H1 (cell line): Measurements from ENCODE around the gene ZNF746. TPM values are rescaled to one million over a fixed set of nuclear protein-coding genes. Genes with fewer than 3 reads are reported as not detected.
A peak's percentile ranks its signal among the peaks of the same experiment; 100 is the strongest.

Source experiments
- CTCF ChIA-PET: fragments of 300-600 bp; sonication (Branson Sonifier 250); formaldehyde crosslinking; loops from one replicate; lab custom pipeline; 2021; ENCODE audit not compliant: partially characterized antibody; lab: Charles Lee
- POLR2A ChIA-PET: fragments of 300-600 bp; sonication (Branson Sonifier 250); formaldehyde crosslinking; loops from one replicate; lab custom pipeline; 2021; ENCODE audit warnings: inconsistent platforms; ENCODE audit not compliant: partially characterized antibody; lab: Charles Lee
- DNase-seq, 2 experiments: peaks; one replicate each; pipeline versions ENCODE4 v3.0.0 to v3.0.0-alpha.2; 2010 to 2022; ENCODE audit warnings: low spot score in 2 of 2, low read depth in 1 of 2, mixed read lengths in 1 of 2
- FAIRE-seq: peaks from 2 replicates; lab custom pipeline; 2011; peaks lifted over from hg19 to GRCh38; lab: Jason Lieb, UNC
- H2AFZ ChIP-seq: 2 replicates; pipeline ENCODE4 v1.8.1; 2012; ENCODE audit warnings: low read length, inconsistent platforms
- H2AK5ac ChIP-seq: 2 replicates; pipeline ENCODE4 v1.6.1; 2013; ENCODE audit warnings: low read depth, low read length
- H2BK120ac ChIP-seq: replicated peaks from 2 replicates; pipeline ENCODE3; 2013; ENCODE audit warnings: low read depth, low read length, inconsistent platforms
- H2BK12ac ChIP-seq: 2 replicates; pipeline ENCODE4 v1.6.1; 2013; ENCODE audit warnings: low read depth, low read length
- H2BK15ac ChIP-seq: 2 replicates; pipeline ENCODE4 v1.6.1; 2013; ENCODE audit warnings: low read length
- H2BK20ac ChIP-seq: 2 replicates; pipeline ENCODE4 v1.6.1; 2013; ENCODE audit warnings: low read length
- H2BK5ac ChIP-seq: 2 replicates; pipeline ENCODE4 v1.6.1; 2013; ENCODE audit warnings: low read depth, low read length
- H3K14ac ChIP-seq: 2 replicates; pipeline ENCODE4 v1.6.1; 2013; ENCODE audit warnings: inconsistent platforms; ENCODE audit not compliant: insufficient read length
- H3K18ac ChIP-seq: 2 replicates; pipeline ENCODE4 v1.6.1; 2013; ENCODE audit warnings: low read length; ENCODE audit errors: extremely low read depth
- H3K23ac ChIP-seq: 2 replicates; pipeline ENCODE4 v1.6.1; 2013; ENCODE audit warnings: inconsistent platforms; ENCODE audit not compliant: insufficient read length
- H3K23me2 ChIP-seq: 2 replicates; pipeline ENCODE4 v1.6.1; 2013; ENCODE audit warnings: low read depth, low read length
- H3K27ac ChIP-seq: 2 replicates; pipeline ENCODE4 v1.6.1; 2011; ENCODE audit warnings: low read depth, low read length, inconsistent platforms
- H3K27me3 ChIP-seq, 4 experiments: replicated peaks in 1 of 4; 1 replicate in 1 of 4; 2 replicates in 3 of 4; pipeline versions ENCODE4 v1.6.1 to v1.8.1; 2011 to 2013; ENCODE audit warnings: low read length in 3 of 4, mild to moderate bottlenecking in 3 of 4, inconsistent platforms in 2 of 4, mixed read lengths in 2 of 4, moderate library complexity in 1 of 4; ENCODE audit not compliant: control insufficient read depth in 3 of 4, insufficient read depth in 3 of 4; ENCODE audit errors: extremely low read depth in 1 of 4
- H3K36me3 ChIP-seq, 4 experiments: 2 replicates each; pipeline versions ENCODE4 v1.6.1 to v1.8.1; 2011 to 2013; ENCODE audit warnings: mild to moderate bottlenecking in 4 of 4, low read length in 3 of 4, moderate library complexity in 2 of 4, control low read depth in 1 of 4, inconsistent platforms in 1 of 4; ENCODE audit not compliant: insufficient read depth in 4 of 4, control insufficient read depth in 2 of 4
- H3K4ac ChIP-seq: replicated peaks from 2 replicates; pipeline ENCODE3; 2013; ENCODE audit warnings: low read length, low read depth, mixed read lengths, inconsistent platforms; ENCODE audit not compliant: insufficient read length
- H3K4me1 ChIP-seq, 4 experiments: replicated peaks in 1 of 4; 1 replicate in 1 of 4; 2 replicates in 3 of 4; pipeline versions ENCODE4 v1.6.1 to v1.8.1; 2011 to 2013; ENCODE audit warnings: low read length in 3 of 4, inconsistent platforms in 2 of 4, mixed read lengths in 1 of 4; ENCODE audit not compliant: insufficient read depth in 4 of 4, control insufficient read depth in 3 of 4
- H3K4me2 ChIP-seq, 2 experiments: 2 replicates each; pipeline versions ENCODE4 v1.6.1 to v1.8.1; 2011 to 2013; ENCODE audit warnings: low read depth in 2 of 2, low read length in 2 of 2, control low read depth in 1 of 2, inconsistent platforms in 1 of 2, mild to moderate bottlenecking in 1 of 2; ENCODE audit not compliant: insufficient read depth in 1 of 2
- H3K4me3 ChIP-seq, 4 experiments: fragments of 200-600, 300-600 bp in 1 of 4; sonication (generic), shearing (Covaris generic), sonication (Bioruptor Twin) in 1 of 4; 2 replicates each; pipeline versions ENCODE4 v1.5.1 to v1.8.1; 2011 to 2016; ENCODE audit warnings: low read length in 4 of 4, low read depth in 3 of 4, control low read depth in 2 of 4, inconsistent platforms in 2 of 4, mild to moderate bottlenecking in 2 of 4, mixed read lengths in 1 of 4, moderate library complexity in 1 of 4; ENCODE audit not compliant: insufficient read depth in 2 of 4; ENCODE audit errors: extremely low read depth in 1 of 4
- H3K56ac ChIP-seq: replicated peaks from 2 replicates; pipeline ENCODE3; 2013; ENCODE audit warnings: low read depth, mild to moderate bottlenecking, mixed read lengths, low read length, inconsistent platforms; ENCODE audit not compliant: insufficient read length
- H3K79me1 ChIP-seq: 2 replicates; pipeline ENCODE4 v1.6.1; 2013; ENCODE audit warnings: low read depth, low read length, control low read depth
- H3K79me2 ChIP-seq, 2 experiments: 2 replicates each; pipeline versions ENCODE4 v1.6.1 to v1.8.1; 2012 to 2013; ENCODE audit warnings: low read length in 2 of 2, mild to moderate bottlenecking in 2 of 2, inconsistent platforms in 1 of 2; ENCODE audit not compliant: insufficient read depth in 2 of 2, control insufficient read depth in 1 of 2
- H3K9ac ChIP-seq, 4 experiments: replicated peaks in 1 of 4; 1 replicate in 1 of 4; 2 replicates in 3 of 4; pipeline versions ENCODE4 v1.6.1 to v1.8.1; 2011 to 2013; ENCODE audit warnings: low read depth in 3 of 4, low read length in 3 of 4, control low read depth in 2 of 4, mild to moderate bottlenecking in 2 of 4, moderate library complexity in 2 of 4, inconsistent platforms in 1 of 4; ENCODE audit errors: extremely low read depth in 1 of 4
- H3K9me3 ChIP-seq, 2 experiments: 2 replicates each; pipeline versions ENCODE4 v1.6.1 to v1.8.1; 2012 to 2013; ENCODE audit warnings: mild to moderate bottlenecking in 2 of 2, moderate library complexity in 2 of 2, control low read depth in 1 of 2, inconsistent platforms in 1 of 2, low read depth in 1 of 2, low read length in 1 of 2, mixed read lengths in 1 of 2; ENCODE audit not compliant: insufficient read depth in 2 of 2
- H4K20me1 ChIP-seq, 2 experiments: replicated peaks in 1 of 2; 2 replicates each; pipeline versions ENCODE3 to v1.8.1; 2011 to 2013; ENCODE audit warnings: inconsistent platforms in 2 of 2, low read length in 2 of 2, mild to moderate bottlenecking in 1 of 2; ENCODE audit not compliant: insufficient read depth in 2 of 2, control insufficient read depth in 1 of 2
- H4K5ac ChIP-seq: 2 replicates; pipeline ENCODE4 v1.6.1; 2013; ENCODE audit warnings: low read length, low read depth, mixed read lengths, inconsistent platforms; ENCODE audit not compliant: insufficient read length
- H4K8ac ChIP-seq: 2 replicates; pipeline ENCODE4 v1.8.0; 2013; ENCODE audit warnings: mild to moderate bottlenecking, moderate library complexity, low read length, inconsistent platforms; ENCODE audit not compliant: insufficient read depth; ENCODE audit errors: extremely low read depth
- H4K91ac ChIP-seq: replicated peaks from 2 replicates; pipeline ENCODE3; 2013; ENCODE audit warnings: low read length, mixed read lengths, inconsistent platforms; ENCODE audit not compliant: insufficient read length
- CTBP2 ChIP-seq: IDR thresholded peaks from 2 replicates; pipeline ENCODE4 v1.7.0; 2011; ENCODE audit warnings: borderline replicate concordance, mild to moderate bottlenecking, moderate library complexity, mixed read lengths, low read length; ENCODE audit not compliant: insufficient read depth, insufficient read length
- GABPA ChIP-seq: IDR thresholded peaks from 2 replicates; pipeline ENCODE4 v1.6.1; 2011; ENCODE audit warnings: mild to moderate bottlenecking, low read length, moderate library complexity, borderline replicate concordance; ENCODE audit not compliant: insufficient read depth
- GTF2F1 ChIP-seq: IDR thresholded peaks from 2 replicates; pipeline ENCODE4 v1.6.1; 2012; ENCODE audit warnings: low read depth, low read length, improper control_type of control experiment, borderline replicate concordance
- HDAC2 ChIP-seq, 2 experiments: fragments of 300-600 bp in 1 of 2; sonication (generic) in 1 of 2; IDR thresholded peaks; 2 replicates each; pipeline ENCODE4 v1.6.1; 2011 to 2012; ENCODE audit warnings: low read depth in 2 of 2, low read length in 2 of 2, mild to moderate bottlenecking in 2 of 2, moderate library complexity in 2 of 2, borderline replicate concordance in 1 of 2, inconsistent platforms in 1 of 2
- KDM4A ChIP-seq: IDR thresholded peaks from one replicate; pipeline ENCODE4 v1.7.1; 2012; ENCODE audit warnings: low read depth, mild to moderate bottlenecking, moderate library complexity, low read length, inconsistent platforms; ENCODE audit not compliant: severe bottlenecking
- POU5F1 ChIP-seq: IDR thresholded peaks from 2 replicates; pipeline ENCODE4 v1.6.1; 2011; ENCODE audit warnings: low read depth, mild to moderate bottlenecking, low read length, moderate library complexity
- RFX5 ChIP-seq: IDR thresholded peaks from 2 replicates; pipeline ENCODE4 v1.6.1; 2011; ENCODE audit warnings: low read depth, low read length, improper control_type of control experiment, borderline replicate concordance
- SIX5 ChIP-seq: IDR thresholded peaks from 2 replicates; pipeline ENCODE4 v1.6.1; 2011; ENCODE audit warnings: mild to moderate bottlenecking, low read depth, low read length
- TAF1 ChIP-seq: IDR thresholded peaks from 2 replicates; pipeline ENCODE4 v1.6.1; 2011; ENCODE audit warnings: mild to moderate bottlenecking, low read depth, low read length
- TCF12 ChIP-seq: IDR thresholded peaks from 2 replicates; pipeline ENCODE4 v1.6.1; 2011; ENCODE audit warnings: low read depth, mild to moderate bottlenecking, low read length
- TEAD4 ChIP-seq: IDR thresholded peaks from 2 replicates; pipeline ENCODE4 v1.6.1; 2012; ENCODE audit warnings: low read depth, low read length, inconsistent platforms, mixed read lengths
- WGBS, 2 experiments: shearing (Covaris generic) in 1 of 2; methylation state at CpG; one replicate each; pipeline versions ENCODE4 v1.1.6 to v1.1.7; 2013 to 2015; ENCODE audit warnings: low lambda C conversion rate in 2 of 2, mixed read lengths in 2 of 2, inconsistent platforms in 1 of 2, low coverage in 1 of 2, missing lambda C conversion rate in 1 of 2; ENCODE audit not compliant: insufficient replicate concordance in 2 of 2, insufficient coverage in 1 of 2, insufficient read length in 1 of 2; ENCODE audit errors: extremely low coverage in 1 of 2, missing lambda C conversion rate in 1 of 2; 5-methylcytosine and 5-hydroxymethylcytosine counted together
- polyA plus RNA-seq, 7 experiments: library from polyadenylated mRNA; depleted of rRNA in 3 of 7; stranded (reverse) in 5 of 7; unstranded in 2 of 7; fragments of >200 nt in 5 of 7; fragments of 200-250 nt in 2 of 7; gene quantifications; 1 replicate in 5 of 7; 2 replicates in 1 of 7; 4 replicates in 1 of 7; pipeline versions ENCODE4 v1.2.1 to v1.2.3, GENCODE V29; 2011 to 2013; ENCODE audit warnings: missing spikeins in 2 of 7, mixed read lengths in 2 of 7
- total RNA-seq: library from RNA; stranded (reverse); fragmentation: NEBNext Ultra II Directional; extraction: Animal tissue kit (Norgen Biotek cat#: 25700); gene quantifications from 2 replicates; pipeline ENCODE4 v1.2.1, GENCODE V29; 2021

Gene ZNF746
- total and polyA plus RNA-seq, 2 of the 8 experiments (the other 6 are each of a cell fraction or from before 2014, with no cell fraction given) = 7.5 to 15.6 TPM

- no peaks in the 10 kb centered on the region for H3K9me3 ChIP-seq
- H2AFZ ChIP-seq = no peak overlapping the region
- FAIRE-seq (no peak), DNase-seq (peak in 1 of 2 experiments; percentile 28)
- H3K23ac ChIP-seq = no peak overlapping the region
- H4K8ac ChIP-seq = no peak overlapping the region
- ChIA-PET POLR2A (no interaction called here), CTCF (interaction anchor here (0.9 to 1.1 kb wide), 2 partner anchors 21 to 51 kb away, joined by 3 to 4 read pairs; no protein-coding TSS in a partner anchor)
- no peak overlapping the region for H2BK15ac ChIP-seq
- no peaks in the 10 kb centered on the region for H3K4me1 ChIP-seq
- no peaks in the 10 kb centered on the region for H3K27me3 ChIP-seq
- H4K91ac ChIP-seq = no peak overlapping the region
- no peak overlapping the region for H3K14ac ChIP-seq
- H3K18ac ChIP-seq = no peak overlapping the region
- H3K4me3 ChIP-seq = no peak overlapping the region
- H3K79me2 ChIP-seq = no peaks in the 10 kb centered on the region
- no peak overlapping the region for H2AK5ac ChIP-seq
- no peak overlapping the region for H2BK12ac ChIP-seq
- TF ChIP-seq GABPA = no peak
- TF ChIP-seq TCF12 = no peak
- no peak for TF ChIP-seq CTBP2
- TF ChIP-seq TAF1 = no peak
- TF ChIP-seq GTF2F1 = no peak
- no peak for TF ChIP-seq SIX5
- no peak for TF ChIP-seq POU5F1
- TF ChIP-seq RFX5 = no peak
- TF ChIP-seq KDM4A = no peak
- no peak for TF ChIP-seq TEAD4
- no peak for TF ChIP-seq HDAC2 (IDR thresholded peaks at IDR 0.05; ENCODE audit: borderline replicate concordance in 1 of 2, low read depth in 2 of 2, low read length in 2 of 2)
- H3K4me2 ChIP-seq = no peak overlapping the region
- H4K20me1 ChIP-seq = peaks cover 0 to 2% of the 10 kb centered on the region in 2 experiments
- no peak overlapping the region for H3K27ac ChIP-seq
- no peak overlapping the region for H2BK120ac ChIP-seq
- no peak overlapping the region for H2BK5ac ChIP-seq
- no peaks in the 10 kb centered on the region for H3K79me1 ChIP-seq
- peaks cover 0 to 4% (median 3%) of the 10 kb centered on the region in 4 experiments; a peak in 4 of 8 replicates for H3K36me3 ChIP-seq
- H3K9ac ChIP-seq = no peak overlapping the region
- no peak overlapping the region for H2BK20ac ChIP-seq
- 94% methylated on average over 6 of the region's 6 CpGs; no CpG with 5 or more reads in 1 of the 2 experiments for WGBS, 2 experiments
- no peak overlapping the region for H4K5ac ChIP-seq
- H3K4ac ChIP-seq = no peak overlapping the region
- no peak overlapping the region for H3K56ac ChIP-seq
- no peaks in the 10 kb centered on the region; the same call in 1 of the 2 replicates for H3K23me2 ChIP-seq
Measured at GRCh38 chr7:149444287-149444686, 53.3 kb downstream of the ZNF746 start.
